Stimulated activated CD8-positive, alpha-beta memory T cell treated with anti-CD3 and anti-CD28 coated beads, Interleukin-12 subunit alpha, Interleukin-12 subunit beta, amount 100 ng/mL, for 4 hours (primary cell): Measurements from ENCODE around the gene NMU.
"Not testable (repeated sequence)": the region's sequence is repeated elsewhere in the genome, so short reads cannot be mapped to it uniquely, and the experiment has no call there.

ENCODE experiments used
- DNase-seq: peaks from one replicate; pipeline ENCODE4 v3.0.0-alpha.2; 2020; ENCODE audit warnings: low read depth

NMU gene

GRCh38 chr4:55624063-55624462, 12.0 kb downstream of the NMU start:
- not testable (repeated sequence) for DNase-seq

GRCh38 chr4:55618546-55619143, 17.5 kb downstream of the NMU start:
- DNase-seq: no peak

DNA sequence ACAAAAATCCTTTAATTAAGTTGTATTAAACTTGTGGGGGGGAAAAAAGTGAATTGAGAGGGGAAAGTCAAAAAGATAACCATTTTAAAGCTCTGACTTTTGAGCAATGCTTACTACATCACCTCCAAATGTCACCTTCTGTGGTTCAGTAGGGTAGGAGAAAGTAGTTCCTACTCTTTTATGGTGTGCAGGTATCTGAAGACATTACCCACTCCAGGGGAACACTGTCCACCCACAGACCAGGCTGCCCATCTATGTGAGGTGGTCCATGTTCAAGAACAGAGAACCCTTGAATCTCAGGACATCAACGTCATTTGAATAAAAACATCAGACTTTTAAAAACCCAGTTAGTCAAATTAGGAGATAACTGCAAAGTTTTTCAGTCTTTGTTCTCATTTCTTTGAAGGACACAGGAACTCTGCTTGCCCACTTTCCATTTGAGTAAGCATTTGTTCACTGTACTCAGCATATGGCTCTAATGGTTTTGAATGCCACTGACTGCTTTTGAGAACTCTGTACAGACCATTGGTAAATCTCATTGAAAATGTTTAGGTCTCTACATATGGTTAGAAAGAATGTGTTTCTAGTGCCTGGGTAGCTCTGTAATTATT, 18.4 kb downstream of the NMU start:
- no peak for DNase-seq

DNA sequence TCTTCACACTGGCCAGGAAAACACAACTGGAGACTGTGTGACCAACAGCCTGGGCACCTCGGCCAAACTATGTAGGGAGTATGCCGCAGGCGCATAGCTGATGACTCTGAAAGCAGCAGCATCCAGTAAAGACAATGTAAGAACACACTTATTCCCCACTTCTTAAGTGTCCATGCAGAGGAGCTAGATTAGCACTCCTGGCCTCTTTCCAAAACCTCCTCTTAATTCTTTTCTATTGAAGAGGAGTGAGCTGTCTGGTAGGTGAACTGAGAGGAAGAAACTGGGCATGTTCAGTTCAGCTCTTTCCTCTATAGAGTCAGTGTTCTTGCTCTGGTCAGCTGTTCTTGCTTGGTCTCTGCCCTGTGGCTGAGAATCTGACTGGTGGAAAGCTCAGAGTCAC, 21.1 kb downstream of the NMU start:
- no peak for DNase-seq

- DNase-seq: no peak
These were observed 22.5 kb downstream of the NMU start for GRCh38 chr4:55613621-55614020.

- DNase-seq: no peak
These were observed 23.8 kb downstream of the NMU start for GRCh38 chr4:55612341-55612740.

DNA sequence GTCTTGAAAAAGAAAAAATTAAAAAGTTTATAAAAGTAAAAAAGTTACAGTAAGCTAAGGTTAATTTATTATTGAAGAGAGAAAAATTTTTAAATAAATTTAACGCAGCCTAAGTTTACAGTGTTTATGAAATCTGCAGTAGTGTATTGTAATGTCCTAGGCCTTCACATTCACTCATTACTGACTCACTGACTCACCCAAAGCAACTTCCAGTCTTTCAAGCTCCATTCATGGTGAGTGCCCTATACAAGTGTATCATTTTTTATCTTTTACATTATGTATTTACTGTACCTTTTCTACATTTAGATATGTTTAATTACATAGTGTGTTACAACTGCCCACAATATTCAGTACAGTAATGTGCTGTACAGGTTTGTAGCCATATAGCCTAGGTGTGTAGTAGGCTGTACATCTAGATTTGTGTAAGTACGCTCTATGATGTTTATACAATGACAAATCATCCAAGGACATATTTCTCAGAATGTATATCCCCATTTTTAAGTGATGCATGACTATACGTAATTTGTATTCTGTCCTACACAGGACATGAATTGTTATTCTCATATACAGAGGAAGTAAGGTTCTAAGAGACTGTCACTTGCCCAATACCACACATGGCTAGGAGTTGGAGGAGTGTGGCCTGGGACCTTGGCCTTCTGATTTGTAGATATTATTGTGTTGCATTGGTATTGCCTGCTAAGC, 24.6 kb downstream of the NMU start:
- DNase-seq: no peak

DNA sequence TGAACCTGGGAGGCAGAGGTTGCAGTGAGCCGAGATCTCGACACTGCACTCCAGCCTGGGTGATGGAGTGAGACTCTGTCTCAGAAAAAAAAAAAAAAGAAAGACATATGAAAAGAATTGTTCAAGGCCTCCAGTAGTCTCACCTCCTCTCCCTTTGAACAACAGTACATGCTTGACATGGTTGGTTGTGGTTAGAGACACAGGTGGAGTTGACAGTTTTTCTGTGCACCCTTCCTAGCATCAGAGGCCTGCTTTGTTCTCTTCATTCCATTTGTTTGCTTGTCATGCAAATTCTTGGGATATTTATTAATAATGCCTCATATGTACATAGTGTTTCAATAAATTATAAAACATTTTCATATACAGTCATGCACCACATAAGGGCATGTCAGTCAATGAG, 25.7 kb downstream of the NMU start:
- no peak for DNase-seq

- DNase-seq: no peak
These were observed 26.7 kb downstream of the NMU start for GRCh38 chr4:55609393-55609866.

GRCh38 chr4:55608591-55608990, 27.5 kb downstream of the NMU start:
- DNase-seq: no peak

GRCh38 chr4:55604996-55605395, 31.1 kb downstream of the NMU start:
- DNase-seq: no peak

- no peak for DNase-seq
These were observed 35.5 kb downstream of the NMU start for GRCh38 chr4:55600640-55601039.

- no peak for DNase-seq
These were observed 37.5 kb downstream of the NMU start for GRCh38 chr4:55598641-55599040.

- no peak for DNase-seq
These were observed 44.1 kb downstream of the NMU start, which contains the start of gene PDCL2 for GRCh38 chr4:55592014-55592413. PDCL2 (minus strand) TSS chr4:55592245; CDS start chr4:55592109, 136 bp downstream.

DNA sequence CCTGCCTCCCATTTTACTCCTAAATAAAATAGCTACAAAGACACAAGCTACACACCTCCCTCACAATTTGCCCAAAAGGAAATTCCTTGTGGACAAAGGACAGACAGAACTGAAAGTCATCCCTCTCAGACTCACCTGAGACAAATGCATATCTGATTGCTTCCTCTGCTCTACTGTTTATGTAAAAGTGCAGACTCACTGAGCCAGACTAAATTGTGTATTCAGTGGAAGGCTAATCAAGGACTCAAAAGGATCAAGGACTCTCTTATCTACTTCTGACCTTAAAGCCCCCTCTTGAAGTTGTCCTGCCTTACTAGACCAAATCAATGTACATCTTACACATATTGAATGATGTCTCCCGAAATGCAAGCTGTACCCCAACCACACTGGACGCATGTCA, 47.9 kb downstream of the NMU start:
- DNase-seq: no peak

DNA sequence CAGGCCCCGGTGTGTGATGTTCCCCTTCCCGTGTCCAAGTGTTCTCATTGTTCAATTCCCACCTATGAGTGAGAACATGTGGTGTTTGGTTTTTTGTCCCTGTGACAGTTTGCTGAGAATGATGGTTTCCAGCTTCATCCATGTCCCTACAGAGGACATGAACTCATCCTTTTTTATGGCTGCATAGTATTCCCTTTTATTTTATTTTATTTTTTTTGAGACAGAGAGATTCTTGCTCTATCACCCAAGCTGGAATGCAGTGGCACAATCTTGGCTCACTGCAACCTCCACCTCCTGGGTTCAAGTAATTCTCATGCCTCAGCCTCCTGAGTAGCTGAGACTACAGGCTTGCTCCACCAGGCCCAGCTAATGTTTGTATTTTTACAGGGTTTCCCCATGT, 53.3 kb downstream of the NMU start:
- not testable (repeated sequence) for DNase-seq

- DNase-seq: no peak
These were observed 57.6 kb downstream of the NMU start for GRCh38 chr4:55578341-55579010.

DNA sequence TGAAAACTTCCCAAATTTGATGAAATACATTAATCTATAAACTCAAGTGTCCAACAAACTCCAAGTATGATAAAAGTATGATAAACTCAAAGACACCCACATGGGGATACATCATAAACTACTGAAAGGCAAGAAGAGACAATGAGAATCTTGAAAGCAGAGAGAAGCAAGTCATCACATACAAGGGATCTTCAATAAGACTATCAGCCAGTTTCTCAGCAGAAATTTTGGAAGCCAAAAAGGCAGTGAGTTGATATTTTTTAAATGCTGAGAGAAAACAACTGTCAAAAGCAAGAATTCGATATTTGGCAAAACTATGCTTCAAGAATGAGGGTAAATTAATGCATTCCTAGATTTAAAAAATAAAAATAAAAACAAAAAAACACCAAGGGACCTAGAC, 60.6 kb downstream of the NMU start:
- DNase-seq: no peak

- DNase-seq: no peak
These were observed 61.8 kb downstream of the NMU start for GRCh38 chr4:55574252-55574651.

- no peak for DNase-seq
These were observed 64.3 kb downstream of the NMU start for GRCh38 chr4:55571806-55572205.

DNA sequence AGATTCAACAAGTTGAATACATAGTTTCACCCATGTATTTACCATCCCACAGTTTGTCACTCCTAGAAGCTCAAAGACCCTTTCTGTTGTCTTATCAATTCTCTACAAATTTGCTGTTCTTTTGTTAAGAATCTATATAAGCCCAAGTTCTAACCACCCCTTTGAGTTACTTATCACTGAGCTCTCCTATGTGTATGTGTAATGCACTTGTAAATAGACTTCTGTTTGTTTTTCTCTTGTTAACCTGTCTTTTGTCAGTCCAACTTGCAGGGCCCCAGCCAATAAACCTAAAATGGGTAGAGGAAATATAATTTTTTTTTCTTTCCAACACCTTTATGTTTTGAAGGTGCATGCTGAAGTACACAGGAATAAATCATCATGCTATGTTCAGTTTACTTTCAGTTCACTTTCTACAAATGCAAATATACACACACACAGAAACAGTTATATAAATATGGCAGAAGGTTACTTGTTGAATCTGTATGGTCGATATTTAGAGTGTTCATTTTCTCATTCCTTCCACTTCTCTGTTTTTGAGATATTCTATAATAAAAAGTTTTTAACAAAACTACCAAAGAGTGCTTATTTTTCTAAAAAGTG, 67.1 kb downstream of the NMU start:
- no peak for DNase-seq

DNA sequence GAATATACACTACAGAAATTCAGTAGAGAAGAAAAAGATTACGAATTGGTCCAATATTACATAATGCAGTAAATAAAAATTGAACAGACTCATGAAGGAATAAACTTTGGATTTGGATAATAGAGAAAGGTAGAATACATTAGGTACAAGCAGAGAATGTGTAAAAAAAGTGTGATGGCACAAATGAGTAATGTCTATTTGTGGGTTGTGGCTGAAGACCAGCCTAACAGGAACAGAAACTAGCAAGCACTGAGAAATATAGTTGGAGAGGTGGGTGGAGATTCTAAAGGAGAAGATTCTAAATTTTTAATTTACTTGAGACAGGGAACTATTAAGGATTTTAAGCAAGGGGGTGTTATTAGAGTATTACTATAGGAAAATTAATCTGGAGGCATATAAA, 74.2 kb downstream of the NMU start:
- no peak for DNase-seq
